NK-92 treated with Interleukin-12 subunit alpha and Interleukin-12 subunit beta, amount 100 ng/mL, for 24 hours (cell line): Measurements from ENCODE around the gene GALNT18.

Experiments
- DNase-seq: peaks from one replicate; lab custom pipeline; 2025; lab: John Stamatoyannopoulos, UW

GALNT18 gene

GRCh38 chr11:11624204-11624603, 2.4 kb upstream of the GALNT18 start:
- no peak for DNase-seq

GRCh38 chr11:11622772-11623171, 967 bp upstream of the GALNT18 start:
- DNase-seq, result no peak

DNA sequence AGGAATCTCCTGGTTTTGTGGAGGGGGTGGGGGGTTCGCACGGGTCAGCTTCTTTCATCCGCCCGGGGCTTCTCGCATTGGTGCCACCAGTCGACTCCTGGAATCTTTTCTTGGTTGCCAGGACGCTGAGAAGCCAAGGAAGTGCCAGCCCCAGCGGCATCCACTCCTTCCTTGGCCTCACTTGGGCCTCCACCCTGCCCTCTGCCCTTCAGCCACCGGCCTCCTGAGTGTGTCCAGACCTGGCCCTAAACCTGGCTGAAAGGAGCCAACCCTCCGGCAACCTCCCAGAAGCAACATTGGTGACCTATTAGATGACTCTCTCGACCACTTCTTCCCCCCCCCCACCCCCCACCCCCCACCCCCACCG, 518 bp upstream of the GALNT18 start:
- no peak for DNase-seq

DNA sequence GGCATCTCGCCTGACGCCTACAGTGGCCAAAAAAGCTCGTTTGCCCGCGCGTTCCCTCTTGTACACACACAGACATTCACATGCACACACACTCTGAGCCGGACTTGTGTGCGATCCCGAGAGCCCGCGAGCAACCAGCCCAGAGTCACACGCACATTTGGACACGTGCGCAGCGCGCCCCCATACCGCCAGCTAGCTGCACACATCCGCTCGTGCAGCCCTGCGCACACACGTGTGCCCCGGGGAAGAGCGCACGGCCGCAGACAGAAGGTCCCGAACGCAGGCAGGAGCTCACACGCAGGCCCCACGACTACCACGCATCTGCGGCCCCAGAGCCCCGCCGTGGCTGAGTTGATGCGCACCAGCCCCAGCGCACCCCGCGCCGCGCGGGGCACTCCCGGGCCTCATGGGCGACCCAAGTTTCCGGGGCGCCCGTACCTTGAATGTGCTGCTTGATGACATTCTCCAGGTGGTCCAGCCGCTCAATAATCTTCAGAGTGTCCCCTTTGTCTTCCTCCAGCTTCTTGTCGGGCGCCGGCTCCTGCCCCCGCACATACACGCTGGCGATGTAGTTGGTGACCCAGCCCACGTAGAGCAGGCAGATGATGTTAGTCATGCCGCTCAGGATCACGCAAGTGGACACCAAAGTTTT, 758 bp downstream of the GALNT18 start:
- DNase-seq, result no peak

GRCh38 chr11:11620173-11620920, 1.5 kb downstream of the GALNT18 start:
- no peak for DNase-seq

DNA sequence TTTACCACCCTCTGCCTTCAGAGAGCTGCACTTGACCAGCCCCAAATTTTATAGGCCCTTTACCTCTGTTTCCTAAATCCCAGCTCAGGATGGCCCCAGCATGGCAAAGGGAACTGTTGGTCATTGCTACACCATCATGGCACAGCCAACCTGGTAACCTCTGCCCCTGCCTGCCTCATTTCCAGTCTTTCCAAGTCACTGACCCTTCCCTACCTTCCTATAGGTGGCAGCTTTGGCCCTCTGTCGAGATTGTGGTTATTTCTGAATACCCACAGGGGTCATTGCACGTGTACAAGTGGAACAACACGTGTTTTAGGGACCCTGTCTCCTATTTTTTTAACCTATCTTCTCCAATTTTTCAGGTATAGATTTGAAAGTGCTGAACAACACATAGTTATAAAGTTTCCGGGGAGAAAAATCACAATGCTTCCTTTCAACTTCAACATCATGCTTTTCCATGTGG, 2.8 kb downstream of the GALNT18 start:
- DNase-seq, result no peak

- DNase-seq, result no peak
Measured at GRCh38 chr11:11615086-11615485, 6.7 kb downstream of the GALNT18 start.

GRCh38 chr11:11612439-11612838, 9.4 kb downstream of the GALNT18 start:
- DNase-seq, result no peak

GRCh38 chr11:11611381-11611780, 10.4 kb downstream of the GALNT18 start:
- DNase-seq, result no peak

GRCh38 chr11:11608783-11609232, 13.0 kb downstream of the GALNT18 start:
- DNase-seq, result no peak

GRCh38 chr11:11607772-11608171, 14.0 kb downstream of the GALNT18 start:
- no peak for DNase-seq

DNA sequence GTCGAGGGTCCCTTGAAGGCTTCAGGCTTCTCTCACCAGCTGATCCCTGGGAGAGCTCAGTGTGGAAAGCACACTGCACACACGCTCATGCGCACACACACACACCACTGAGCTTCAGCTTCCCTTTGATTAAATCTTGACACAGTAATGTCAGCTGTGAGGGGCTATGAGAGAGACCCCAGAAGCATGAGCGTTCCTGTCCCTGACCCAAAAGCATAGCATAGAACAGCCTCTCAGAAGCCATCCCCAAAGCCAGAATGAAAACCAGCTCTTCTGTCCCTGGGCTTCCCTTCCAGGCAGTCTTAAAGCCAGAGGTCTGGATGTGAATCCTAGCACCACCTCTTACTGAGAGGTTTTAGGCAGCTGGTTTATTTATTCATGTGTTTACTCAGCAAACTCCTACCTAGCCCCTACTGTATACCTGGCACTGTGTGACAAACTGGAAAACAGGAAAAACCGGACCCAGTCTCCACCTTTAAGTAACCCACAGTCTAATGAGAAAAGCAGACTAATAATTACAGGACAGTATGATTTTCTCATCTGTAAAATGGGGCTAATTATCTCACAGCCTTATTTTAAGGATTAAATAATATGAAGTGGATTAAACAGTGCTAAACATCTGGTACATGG, 15.9 kb downstream of the GALNT18 start:
- DNase-seq, result no peak

- no peak for DNase-seq
Measured at GRCh38 chr11:11605181-11605580, 16.6 kb downstream of the GALNT18 start.

- no peak for DNase-seq
Measured at GRCh38 chr11:11604370-11604990, 17.3 kb downstream of the GALNT18 start.

DNA sequence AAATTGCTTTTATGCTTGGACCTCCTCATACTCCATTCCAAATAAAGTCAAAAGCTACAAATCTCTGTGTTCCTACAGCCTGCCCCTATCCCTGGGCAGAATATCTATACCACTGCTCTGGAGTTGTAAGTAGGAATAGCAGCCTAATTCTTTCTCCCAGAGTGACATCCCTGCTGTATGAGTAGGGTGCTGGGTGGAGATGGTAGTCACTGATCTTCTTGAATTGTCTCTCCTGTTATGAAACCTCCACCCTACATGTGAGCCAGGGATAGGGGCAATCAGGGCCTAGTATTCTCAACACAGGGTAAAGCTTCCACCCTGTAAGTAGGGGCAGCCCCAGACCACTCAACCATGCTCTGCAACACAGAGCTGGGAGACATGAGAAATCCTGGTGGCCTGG, 19.8 kb downstream of the GALNT18 start:
- DNase-seq, result no peak

- no peak for DNase-seq
Measured at GRCh38 chr11:11600288-11600687, 21.5 kb downstream of the GALNT18 start.

GRCh38 chr11:11598243-11598642, 23.6 kb downstream of the GALNT18 start:
- DNase-seq, result no peak

DNA sequence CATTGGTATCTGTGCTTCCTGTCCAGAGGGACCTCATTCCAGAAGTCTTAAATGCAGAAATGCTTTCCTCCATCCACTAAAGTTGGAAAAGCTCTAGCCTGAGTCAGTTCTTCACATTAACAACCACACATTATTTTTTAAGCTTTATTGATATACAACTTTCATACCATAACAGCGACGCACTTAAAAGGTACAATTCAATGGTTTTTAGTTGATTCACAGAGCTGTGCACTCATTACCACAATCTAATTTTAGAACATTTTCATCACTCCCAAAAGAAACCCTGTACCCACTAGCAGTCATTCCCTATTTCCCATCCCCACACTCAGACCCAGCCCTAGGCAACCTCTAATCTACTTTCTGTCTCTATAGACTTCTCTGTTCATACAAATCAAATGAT, 27.6 kb downstream of the GALNT18 start:
- DNase-seq, result no peak

DNA sequence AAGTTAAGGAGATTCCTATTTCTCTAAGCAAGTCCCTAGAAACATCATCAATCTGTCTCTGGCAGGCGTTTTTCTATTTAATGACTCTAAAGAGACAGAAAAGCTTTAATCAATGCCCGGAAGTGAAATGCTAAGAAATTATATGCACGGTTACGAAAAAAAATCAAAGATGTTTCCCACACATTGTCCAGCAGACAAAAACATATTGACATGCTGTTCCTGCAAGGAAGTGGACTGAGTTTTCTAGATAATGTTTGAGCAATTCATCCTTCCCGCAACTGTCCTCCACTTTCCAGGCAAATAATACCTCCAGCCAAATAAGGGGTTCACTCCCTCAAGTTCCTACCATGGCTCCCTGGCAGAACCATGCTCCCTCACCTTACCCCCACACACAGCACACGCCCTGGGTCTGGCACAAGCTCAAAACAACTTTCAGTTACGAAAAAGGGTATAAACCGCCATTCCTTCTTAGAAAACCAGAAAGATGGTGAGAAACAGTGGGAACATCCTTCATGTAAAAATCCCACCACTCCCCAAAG, 29.6 kb downstream of the GALNT18 start:
- DNase-seq, result no peak

- no peak for DNase-seq
Measured at GRCh38 chr11:11589437-11589836, 32.4 kb downstream of the GALNT18 start.

GRCh38 chr11:11588891-11589290, 32.9 kb downstream of the GALNT18 start:
- no peak for DNase-seq

DNA sequence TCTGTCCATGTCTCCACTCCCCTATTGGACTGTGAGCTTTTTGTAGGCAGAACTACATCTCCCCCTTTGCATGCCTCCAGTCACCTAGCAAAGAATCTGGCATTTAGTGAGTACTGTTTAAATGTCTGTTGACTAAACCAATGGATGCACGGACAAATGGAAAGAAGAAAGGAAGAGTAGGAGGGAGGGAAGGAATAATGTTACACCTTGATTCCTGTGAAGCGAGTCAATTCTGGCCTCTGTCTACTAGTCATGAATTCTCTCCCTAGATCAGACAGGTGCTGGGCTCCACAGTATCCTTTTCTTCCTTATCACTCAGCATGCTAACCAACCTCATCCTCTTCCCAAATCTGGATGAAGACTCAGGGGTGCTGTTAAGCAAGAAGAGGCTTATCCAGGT, 33.6 kb downstream of the GALNT18 start:
- DNase-seq, result no peak
